Measurements from ENCODE around the gene SNX13.

The SNX13 gene

GRCh38 chr7:17940302-17940883, at the start of gene SNX13:
Gene SNX13, minus strand, starts transcription at chr7:17940494. Its CDS starts 199 bp downstream, at chr7:17940295.
- Histone ChIP-seq H3K4me1 (ENCODE audit: control insufficient read depth, insufficient read depth, low read length) (peaks cover 12% of the 10 kb centered on the region), H3K4me3 (ENCODE audit: low read length) (peak within 1 kb of the TSS; percentile 96), H3K27ac (ENCODE audit: low read depth, low read length) (peak within 1 kb of the TSS; percentile 86), H3K36me3 (ENCODE audit: control insufficient read depth, insufficient read depth, low read length) (no peaks in the 10 kb centered on the region), H3K27me3 (ENCODE audit: control insufficient read depth, insufficient read depth, low read length) (no peaks in the 10 kb centered on the region), H3K9ac (ENCODE audit: low read length) (peak within 1 kb of the TSS; percentile 91)

- Histone ChIP-seq H3K36me3 (ENCODE audit: control insufficient read depth, insufficient read depth, low read length) (no peaks in the 10 kb centered on the region), H3K27me3 (ENCODE audit: control insufficient read depth, insufficient read depth, low read length) (no peaks in the 10 kb centered on the region), H3K4me3 (ENCODE audit: low read length) (no peak overlapping the region), H3K9ac (ENCODE audit: low read length) (no peak overlapping the region), H3K4me1 (ENCODE audit: control insufficient read depth, insufficient read depth, low read length) (no peaks in the 10 kb centered on the region), H3K27ac (ENCODE audit: low read depth, low read length) (no peak overlapping the region)
These were observed 49.3 kb upstream of the SNX13 start for GRCh38 chr7:17989546-17989945.

GRCh38 chr7:17988858-17989257, 48.6 kb upstream of the SNX13 start:
- Histone ChIP-seq H3K4me3 (ENCODE audit: low read length) (no peak overlapping the region), H3K27ac (ENCODE audit: low read depth, low read length) (no peak overlapping the region), H3K9ac (ENCODE audit: low read length) (no peak overlapping the region), H3K27me3 (ENCODE audit: control insufficient read depth, insufficient read depth, low read length) (no peaks in the 10 kb centered on the region), H3K36me3 (ENCODE audit: control insufficient read depth, insufficient read depth, low read length) (no peaks in the 10 kb centered on the region), H3K4me1 (ENCODE audit: control insufficient read depth, insufficient read depth, low read length) (no peaks in the 10 kb centered on the region)

GRCh38 chr7:17988141-17988540, 47.8 kb upstream of the SNX13 start:
- Histone ChIP-seq H3K9ac (ENCODE audit: low read length) (no peak overlapping the region), H3K4me1 (ENCODE audit: control insufficient read depth, insufficient read depth, low read length) (no peaks in the 10 kb centered on the region), H3K36me3 (ENCODE audit: control insufficient read depth, insufficient read depth, low read length) (no peaks in the 10 kb centered on the region), H3K27ac (ENCODE audit: low read depth, low read length) (no peak overlapping the region), H3K4me3 (ENCODE audit: low read length) (no peak overlapping the region), H3K27me3 (ENCODE audit: control insufficient read depth, insufficient read depth, low read length) (no peaks in the 10 kb centered on the region)

- Histone ChIP-seq H3K9ac (ENCODE audit: low read length) (no peak overlapping the region), H3K4me1 (ENCODE audit: control insufficient read depth, insufficient read depth, low read length) (no peaks in the 10 kb centered on the region), H3K27ac (ENCODE audit: low read depth, low read length) (no peak overlapping the region), H3K36me3 (ENCODE audit: control insufficient read depth, insufficient read depth, low read length) (no peaks in the 10 kb centered on the region), H3K27me3 (ENCODE audit: control insufficient read depth, insufficient read depth, low read length) (no peaks in the 10 kb centered on the region), H3K4me3 (ENCODE audit: low read length) (no peak overlapping the region)
These were observed 46.6 kb upstream of the SNX13 start for GRCh38 chr7:17986851-17987250.

- no peaks in the 10 kb centered on the region for H3K27me3 ChIP-seq (ENCODE audit: control insufficient read depth, insufficient read depth, low read length)
These were observed 45.4 kb upstream of the SNX13 start for GRCh38 chr7:17985473-17986239.

GRCh38 chr7:17984288-17984687, 44.0 kb upstream of the SNX13 start:
- Histone ChIP-seq H3K4me1 (ENCODE audit: control insufficient read depth, insufficient read depth, low read length) (no peaks in the 10 kb centered on the region), H3K4me3 (ENCODE audit: low read length) (no peak overlapping the region), H3K27ac (ENCODE audit: low read depth, low read length) (no peak overlapping the region), H3K36me3 (ENCODE audit: control insufficient read depth, insufficient read depth, low read length) (no peaks in the 10 kb centered on the region), H3K9ac (ENCODE audit: low read length) (no peak overlapping the region), H3K27me3 (ENCODE audit: control insufficient read depth, insufficient read depth, low read length) (no peaks in the 10 kb centered on the region)

More at GRCh38 chr7:17985473-17986239, 45.4 kb upstream of the SNX13 start:
- Histone ChIP-seq H3K9ac (ENCODE audit: low read length) (no peak overlapping the region), H3K4me3 (ENCODE audit: low read length) (no peak overlapping the region), H3K27ac (ENCODE audit: low read depth, low read length) (no peak overlapping the region), H3K36me3 (ENCODE audit: control insufficient read depth, insufficient read depth, low read length) (no peaks in the 10 kb centered on the region), H3K4me1 (ENCODE audit: control insufficient read depth, insufficient read depth, low read length) (no peaks in the 10 kb centered on the region)

- Histone ChIP-seq H3K27me3 (ENCODE audit: control insufficient read depth, insufficient read depth, low read length) (no peaks in the 10 kb centered on the region), H3K27ac (ENCODE audit: low read depth, low read length) (no peak overlapping the region)
These were observed 43.1 kb upstream of the SNX13 start for GRCh38 chr7:17983221-17984062.

GRCh38 chr7:17976952-17977351, 36.7 kb upstream of the SNX13 start:
- H3K27me3 ChIP-seq (ENCODE audit: control insufficient read depth, insufficient read depth, low read length) = no peaks in the 10 kb centered on the region
- H3K4me3 ChIP-seq (ENCODE audit: low read length) = no peak overlapping the region
- H3K9ac ChIP-seq (ENCODE audit: low read length) = no peak overlapping the region
- no peaks in the 10 kb centered on the region for H3K4me1 ChIP-seq (ENCODE audit: control insufficient read depth, insufficient read depth, low read length)
- H3K27ac ChIP-seq (ENCODE audit: low read depth, low read length) = no peak overlapping the region
- H3K36me3 ChIP-seq (ENCODE audit: control insufficient read depth, insufficient read depth, low read length) = no peaks in the 10 kb centered on the region

More at GRCh38 chr7:17983221-17984062, 43.1 kb upstream of the SNX13 start:
- no peaks in the 10 kb centered on the region for H3K4me1 ChIP-seq (ENCODE audit: control insufficient read depth, insufficient read depth, low read length)
- no peak overlapping the region for H3K4me3 ChIP-seq (ENCODE audit: low read length)
- H3K36me3 ChIP-seq (ENCODE audit: control insufficient read depth, insufficient read depth, low read length) = no peaks in the 10 kb centered on the region
- no peak overlapping the region for H3K9ac ChIP-seq (ENCODE audit: low read length)

- Histone ChIP-seq H3K27ac (ENCODE audit: low read depth, low read length) (no peak overlapping the region), H3K36me3 (ENCODE audit: control insufficient read depth, insufficient read depth, low read length) (no peaks in the 10 kb centered on the region), H3K4me3 (ENCODE audit: low read length) (no peak overlapping the region)
These were observed 31.1 kb upstream of the SNX13 start for GRCh38 chr7:17971411-17971810.

GRCh38 chr7:17968791-17969715, 28.8 kb upstream of the SNX13 start:
- Histone ChIP-seq H3K27ac (ENCODE audit: low read depth, low read length) (no peak overlapping the region), H3K4me3 (ENCODE audit: low read length) (no peak overlapping the region), H3K9ac (ENCODE audit: low read length) (no peak overlapping the region), H3K4me1 (ENCODE audit: control insufficient read depth, insufficient read depth, low read length) (no peaks in the 10 kb centered on the region), H3K36me3 (ENCODE audit: control insufficient read depth, insufficient read depth, low read length) (no peaks in the 10 kb centered on the region), H3K27me3 (ENCODE audit: control insufficient read depth, insufficient read depth, low read length) (no peaks in the 10 kb centered on the region)

More at GRCh38 chr7:17971411-17971810, 31.1 kb upstream of the SNX13 start:
- Histone ChIP-seq H3K9ac (ENCODE audit: low read length) (no peak overlapping the region), H3K27me3 (ENCODE audit: control insufficient read depth, insufficient read depth, low read length) (no peaks in the 10 kb centered on the region), H3K4me1 (ENCODE audit: control insufficient read depth, insufficient read depth, low read length) (no peaks in the 10 kb centered on the region)

Measured in rectal smooth muscle tissue (tissue), 1 donor.